Choroid plexus epithelial cell (primary cell): ENCODE data around the gene PCDHGC5.

Experiments
- DNase-seq: peaks from one replicate; pipeline ENCODE4 v3.0.0-alpha.2; 2010; ENCODE audit warnings: low read depth
- H3K4me3 ChIP-seq: 2 replicates; pipeline ENCODE4 v1.5.1; 2011; ENCODE audit warnings: low read depth, mild to moderate bottlenecking, control low read depth, low read length, moderate library complexity
- TF ChIP-seq, protein P1 (sequence below): conservative IDR thresholded peaks from 2 replicates; pipeline ENCODE4 v1.5.1; 2011; ENCODE audit warnings: low read depth, mild to moderate bottlenecking, control low read depth, inconsistent platforms, low read length, moderate library complexity

The PCDHGC5 gene

GRCh38 chr5:141524604-141525597, 36.0 kb downstream of the PCDHGC5 start:
- TF ChIP-seq, protein P1, sequence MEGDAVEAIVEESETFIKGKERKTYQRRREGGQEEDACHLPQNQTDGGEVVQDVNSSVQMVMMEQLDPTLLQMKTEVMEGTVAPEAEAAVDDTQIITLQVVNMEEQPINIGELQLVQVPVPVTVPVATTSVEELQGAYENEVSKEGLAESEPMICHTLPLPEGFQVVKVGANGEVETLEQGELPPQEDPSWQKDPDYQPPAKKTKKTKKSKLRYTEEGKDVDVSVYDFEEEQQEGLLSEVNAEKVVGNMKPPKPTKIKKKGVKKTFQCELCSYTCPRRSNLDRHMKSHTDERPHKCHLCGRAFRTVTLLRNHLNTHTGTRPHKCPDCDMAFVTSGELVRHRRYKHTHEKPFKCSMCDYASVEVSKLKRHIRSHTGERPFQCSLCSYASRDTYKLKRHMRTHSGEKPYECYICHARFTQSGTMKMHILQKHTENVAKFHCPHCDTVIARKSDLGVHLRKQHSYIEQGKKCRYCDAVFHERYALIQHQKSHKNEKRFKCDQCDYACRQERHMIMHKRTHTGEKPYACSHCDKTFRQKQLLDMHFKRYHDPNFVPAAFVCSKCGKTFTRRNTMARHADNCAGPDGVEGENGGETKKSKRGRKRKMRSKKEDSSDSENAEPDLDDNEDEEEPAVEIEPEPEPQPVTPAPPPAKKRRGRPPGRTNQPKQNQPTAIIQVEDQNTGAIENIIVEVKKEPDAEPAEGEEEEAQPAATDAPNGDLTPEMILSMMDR, result peak; percentile 99
- DNase-seq, result peak; percentile 98
- H3K4me3 ChIP-seq, result no peak overlapping the region

GRCh38 chr5:141525653-141526052, 36.8 kb downstream of the PCDHGC5 start:
- no peak for DNase-seq

DNA sequence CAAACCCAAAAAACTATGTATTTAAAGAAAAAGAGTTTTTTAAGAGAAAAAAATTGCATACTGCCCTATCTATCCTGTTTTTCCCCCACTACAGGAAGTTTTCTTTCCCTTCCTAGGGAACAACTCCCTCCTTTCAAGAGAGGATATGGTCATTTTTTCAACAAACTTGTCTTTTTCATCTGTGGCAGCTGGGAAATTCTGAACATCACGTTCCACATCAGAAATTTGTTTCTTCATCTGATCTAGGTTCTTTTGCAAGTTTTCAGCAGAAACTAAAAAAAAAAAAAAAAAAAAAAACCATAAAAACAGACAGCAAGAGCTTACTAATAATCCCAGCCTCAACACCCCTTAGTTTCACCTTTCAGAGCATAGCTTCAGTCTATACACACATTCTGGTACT, 38.5 kb downstream of the PCDHGC5 start:
- TF ChIP-seq, protein P1, result no peak
- DNase-seq, result no peak
- no peak overlapping the region for H3K4me3 ChIP-seq

More at GRCh38 chr5:141525653-141526052, 36.8 kb downstream of the PCDHGC5 start:
- H3K4me3 ChIP-seq, result no peak overlapping the region
- TF ChIP-seq, protein P1, result no peak

DNA sequence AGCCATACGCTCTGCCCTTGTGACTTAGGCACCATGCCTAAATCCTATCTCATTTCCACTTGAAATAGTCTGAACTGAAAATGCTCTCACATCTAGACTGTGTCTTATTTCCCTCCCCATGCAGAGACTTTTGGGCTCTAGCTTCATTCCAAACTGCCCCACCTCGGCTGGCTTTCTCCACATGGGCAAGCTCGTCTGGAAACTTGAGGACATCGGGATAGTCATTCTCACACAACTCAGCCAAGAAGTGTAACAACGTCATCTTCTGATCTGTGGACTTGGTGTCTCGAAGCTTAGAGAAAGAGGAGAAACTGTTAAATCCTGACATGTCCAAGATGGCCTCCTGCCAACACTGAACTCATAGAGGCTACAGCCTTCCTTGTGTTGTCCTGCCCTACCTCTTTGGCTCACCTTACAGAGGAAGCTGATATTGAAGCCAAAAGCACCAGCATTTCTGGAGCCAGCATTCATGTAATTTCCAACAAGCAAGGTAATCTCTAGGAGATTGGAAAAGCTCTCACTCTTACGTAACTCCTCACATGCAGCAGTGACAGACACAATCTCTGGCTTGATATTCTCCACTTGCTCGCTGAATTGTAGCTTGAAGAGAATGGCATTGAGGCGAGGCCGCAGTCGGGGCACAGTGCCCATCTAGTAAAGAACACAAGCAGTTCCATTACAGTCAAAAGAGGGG, 39.6 kb downstream of the PCDHGC5 start:
- DNase-seq, result no peak
- no peak overlapping the region for H3K4me3 ChIP-seq
- TF ChIP-seq, protein P1, result no peak

DNA sequence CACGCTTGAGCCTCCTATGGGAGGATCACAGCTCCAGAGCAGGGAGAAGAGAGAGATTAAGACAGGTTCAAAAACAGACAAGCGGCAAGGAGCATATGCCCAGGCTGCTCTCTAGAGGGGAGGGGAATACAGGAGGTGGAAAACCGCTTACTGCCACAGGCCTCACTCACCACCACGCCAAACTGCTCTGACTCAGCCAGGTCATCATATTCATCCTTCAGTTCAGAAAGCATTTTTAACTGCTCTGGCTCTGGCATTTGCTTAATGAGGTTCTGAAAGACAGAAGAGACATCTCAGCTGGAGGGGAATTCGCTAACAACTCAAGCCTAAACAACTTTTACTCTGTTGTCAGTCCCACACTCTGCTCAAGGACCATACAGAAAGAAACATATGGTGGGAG, 40.1 kb downstream of the PCDHGC5 start:
- DNase-seq, result peak; percentile 82
- TF ChIP-seq, protein P1, result no peak
- no peak overlapping the region for H3K4me3 ChIP-seq

GRCh38 chr5:141529873-141530272, 41.0 kb downstream of the PCDHGC5 start:
- DNase-seq, result no peak
- TF ChIP-seq, protein P1, result no peak
- no peak overlapping the region for H3K4me3 ChIP-seq
